Mucosa of rectum (tissue), 2 donors: ENCODE measurements around the gene RNF186.

Experiments used
- H3K27ac ChIP-seq, 2 donors: one replicate each; pipeline ENCODE4 v1.7.0; 2013; ENCODE audit warnings: inconsistent platforms in 2 of 2, low read depth in 2 of 2, low read length in 2 of 2
- H3K27me3 ChIP-seq, 2 donors: one replicate each; pipeline ENCODE4 v1.7.0; 2013; ENCODE audit warnings: low read length in 2 of 2; ENCODE audit not compliant: control insufficient read depth in 2 of 2, insufficient read depth in 2 of 2
- H3K36me3 ChIP-seq, 2 donors: one replicate each; pipeline ENCODE4 v1.7.0; 2013; ENCODE audit warnings: low read length in 2 of 2; ENCODE audit not compliant: control insufficient read depth in 2 of 2, insufficient read depth in 2 of 2
- H3K4me1 ChIP-seq, 2 donors: one replicate each; pipeline ENCODE4 v1.7.0; 2013; ENCODE audit warnings: low read length in 2 of 2, mild to moderate bottlenecking in 1 of 2; ENCODE audit not compliant: control insufficient read depth in 2 of 2, insufficient read depth in 2 of 2
- H3K4me3 ChIP-seq, 2 donors: one replicate each; pipeline ENCODE4 v1.7.0; 2013; ENCODE audit warnings: low read length in 2 of 2
- H3K9ac ChIP-seq, 2 donors: one replicate each; pipeline ENCODE4 v1.7.0; 2013; ENCODE audit warnings: low read length in 2 of 2, low read depth in 1 of 2, mild to moderate bottlenecking in 1 of 2
- H3K9me3 ChIP-seq, 2 donors: one replicate each; pipeline ENCODE4 v1.7.0; 2013; ENCODE audit warnings: low read length in 2 of 2; ENCODE audit not compliant: control insufficient read depth in 2 of 2
- donor health status: healthy.
- donor health status: Normal muscosa, but diverticular disease.

The RNF186 gene

GRCh38 chr1:19813643-19813960 lies 1.5 kb downstream of the RNF186 start:
- Histone ChIP-seq H3K9me3 (no peaks in the 10 kb centered on the region), H3K4me1 (peaks cover 11 to 47% of the 10 kb centered on the region in 2 donors), H3K36me3 (no peaks in the 10 kb centered on the region), H3K9ac (peak overlapping the region; percentile 85 to 92), H3K27ac (peak overlapping the region; percentile 95 to 96), H3K4me3 (peak overlapping the region; percentile 80 to 86), H3K27me3 (no peaks in the 10 kb centered on the region)

- Histone ChIP-seq H3K4me3 (peak overlapping the region; percentile 80 to 86), H3K27ac (peak overlapping the region; percentile 95 to 96), H3K4me1 (peaks cover 11 to 47% of the 10 kb centered on the region in 2 donors), H3K36me3 (no peaks in the 10 kb centered on the region), H3K27me3 (no peaks in the 10 kb centered on the region), H3K9ac (peak overlapping the region; percentile 85 to 92), H3K9me3 (no peaks in the 10 kb centered on the region)
Measured at GRCh38 chr1:19812875-19813642, 2.0 kb downstream of the RNF186 start.

DNA sequence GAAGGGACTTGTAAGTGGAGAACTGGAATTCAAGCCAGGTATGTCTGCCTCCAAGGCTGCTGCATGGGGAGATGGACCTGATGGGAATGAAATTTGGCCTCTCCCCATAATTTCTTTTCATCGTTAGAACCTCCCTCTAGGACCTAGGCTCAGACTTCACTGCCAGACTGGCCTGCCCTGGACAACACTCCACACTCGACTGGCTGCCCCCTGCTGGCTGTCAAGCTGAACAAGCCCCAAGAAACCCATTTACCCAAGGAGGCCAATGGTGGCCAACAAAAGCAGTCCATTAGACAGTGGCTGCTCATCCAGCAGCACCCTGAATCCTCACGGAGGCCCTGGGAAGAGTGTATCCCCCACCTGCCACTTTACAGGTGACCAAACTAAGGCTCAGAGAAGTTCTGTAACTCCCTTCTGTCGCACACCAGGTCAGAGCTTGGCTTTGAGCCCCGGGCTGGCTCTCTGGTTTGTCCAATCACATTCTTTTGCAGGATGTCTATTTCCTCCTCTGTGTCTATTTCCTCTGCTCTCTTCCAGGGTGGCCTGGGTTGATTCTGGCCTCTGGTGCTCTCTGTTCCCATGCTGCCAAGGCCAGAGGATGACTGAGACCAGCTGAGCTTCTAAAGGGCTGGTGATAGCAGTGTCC lies 3.8 kb downstream of the RNF186 start:
- no peaks in the 10 kb centered on the region for H3K27me3 ChIP-seq
- no peaks in the 10 kb centered on the region for H3K36me3 ChIP-seq
- no peak overlapping the region for H3K4me3 ChIP-seq
- H3K9ac ChIP-seq: no peak overlapping the region
- no peaks in the 10 kb centered on the region for H3K9me3 ChIP-seq
- peak overlapping the region in 1 of 2 donors; percentile 95 for H3K27ac ChIP-seq
- H3K4me1 ChIP-seq: peaks cover 9 to 38% of the 10 kb centered on the region in 2 donors

DNA sequence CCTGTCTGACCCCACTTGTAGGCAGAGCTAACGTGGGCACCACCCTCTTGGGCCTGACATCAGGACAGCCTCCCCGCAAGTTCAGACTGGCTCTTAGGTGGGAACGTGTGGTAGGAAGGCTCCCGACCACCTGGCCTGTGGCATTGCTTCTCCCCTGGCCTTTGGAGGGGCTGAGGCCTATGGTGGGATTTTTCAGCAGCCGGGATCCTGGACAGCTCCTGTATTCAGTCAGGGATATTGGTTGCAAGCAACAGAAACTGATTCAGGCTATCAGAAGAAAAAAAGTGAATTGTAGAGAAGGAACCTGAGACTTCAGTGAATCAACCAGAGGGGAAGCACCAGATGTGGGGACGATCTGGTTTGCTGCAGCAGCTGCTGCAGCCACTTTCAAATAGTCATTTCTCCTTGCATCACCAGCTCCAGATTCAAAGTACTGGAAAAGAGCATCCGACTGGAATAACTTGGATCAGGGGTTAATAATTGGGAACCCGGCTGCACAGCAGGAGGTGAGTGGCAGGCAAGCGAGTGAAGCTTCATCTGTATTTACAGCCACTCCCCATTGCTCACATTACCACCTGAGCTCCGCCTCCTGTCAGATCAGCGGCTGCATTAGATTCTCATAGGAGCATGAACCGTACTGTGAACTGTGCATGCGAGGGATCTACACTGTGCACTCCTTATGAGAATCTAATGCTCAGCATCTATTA lies 5.9 kb downstream of the RNF186 start:
- no peak overlapping the region for H3K4me3 ChIP-seq
- no peak overlapping the region for H3K9ac ChIP-seq
- H3K27ac ChIP-seq: no peak overlapping the region

GRCh38 chr1:19808351-19808750 lies 6.7 kb downstream of the RNF186 start:
- H3K4me3 ChIP-seq: no peak overlapping the region
- no peaks in the 10 kb centered on the region for H3K36me3 ChIP-seq
- no peak overlapping the region for H3K27ac ChIP-seq
- H3K9me3 ChIP-seq: no peaks in the 10 kb centered on the region
- H3K9ac ChIP-seq: no peak overlapping the region
- peaks cover 4 to 16% of the 10 kb centered on the region in 2 donors for H3K4me1 ChIP-seq
- no peaks in the 10 kb centered on the region for H3K27me3 ChIP-seq

More for the DNA sequence above, 5.9 kb downstream of the RNF186 start:
- no peaks in the 10 kb centered on the region for H3K36me3 ChIP-seq
- no peaks in the 10 kb centered on the region for H3K9me3 ChIP-seq
- no peaks in the 10 kb centered on the region for H3K27me3 ChIP-seq
- H3K4me1 ChIP-seq: peaks cover 4 to 22% of the 10 kb centered on the region in 2 donors

GRCh38 chr1:19804831-19805251 lies 10.2 kb downstream of the RNF186 start:
- Histone ChIP-seq H3K9ac (no peak overlapping the region), H3K4me3 (no peak overlapping the region)

GRCh38 chr1:19802269-19802668 lies 12.8 kb downstream of the RNF186 start:
- Histone ChIP-seq H3K4me3 (no peak overlapping the region), H3K27ac (no peak overlapping the region), H3K9ac (no peak overlapping the region), H3K36me3 (no peaks in the 10 kb centered on the region), H3K9me3 (no peaks in the 10 kb centered on the region), H3K27me3 (no peaks in the 10 kb centered on the region), H3K4me1 (peaks cover 9 to 17% of the 10 kb centered on the region in 2 donors)

More at GRCh38 chr1:19804831-19805251, 10.2 kb downstream of the RNF186 start:
- Histone ChIP-seq H3K27me3 (no peaks in the 10 kb centered on the region), H3K9me3 (no peaks in the 10 kb centered on the region), H3K27ac (no peak overlapping the region), H3K4me1 (peaks cover 4 to 8% of the 10 kb centered on the region in 2 donors), H3K36me3 (no peaks in the 10 kb centered on the region)

DNA sequence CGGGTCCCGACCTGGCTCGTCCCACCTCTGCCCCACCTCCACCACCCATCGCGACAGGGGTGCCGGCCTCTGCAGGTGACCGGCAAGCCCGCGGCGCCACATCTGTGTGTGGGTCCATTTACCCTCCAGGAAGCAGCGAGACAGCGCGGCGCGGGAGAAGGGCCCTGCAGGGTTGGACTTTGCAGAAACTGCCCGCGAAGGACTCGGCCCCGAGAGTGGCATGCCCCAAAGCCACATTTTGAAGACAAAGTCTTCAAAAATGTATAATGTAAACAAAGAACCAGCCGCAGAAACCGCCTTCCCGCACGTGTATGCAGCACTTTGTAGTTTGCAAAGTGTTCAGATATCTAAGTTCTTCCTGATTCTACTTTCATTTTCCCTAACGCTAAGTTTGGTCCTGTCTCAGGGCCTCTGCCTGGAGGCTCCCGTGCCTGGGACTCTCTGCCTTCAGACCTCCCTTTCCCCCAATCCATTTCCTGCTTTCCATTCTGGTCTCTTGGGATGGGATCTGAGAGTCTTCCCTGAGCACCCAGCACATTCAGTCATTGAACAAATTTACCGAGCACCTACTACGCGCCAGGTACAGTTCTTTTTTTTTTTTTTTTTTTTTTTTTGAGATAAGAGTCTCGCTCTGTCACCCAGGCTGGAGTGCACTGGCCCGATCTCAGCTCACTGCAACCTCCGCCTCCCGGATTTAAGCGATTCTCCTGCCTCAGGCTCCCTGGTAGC lies 14.8 kb downstream of the RNF186 start:
- Histone ChIP-seq H3K27me3 (no peaks in the 10 kb centered on the region), H3K4me3 (peak overlapping the region; percentile 73 to 74), H3K36me3 (no peaks in the 10 kb centered on the region), H3K9me3 (no peaks in the 10 kb centered on the region), H3K9ac (peak overlapping the region; percentile 84 to 92), H3K4me1 (peaks cover 9 to 17% of the 10 kb centered on the region in 2 donors), H3K27ac (peak overlapping the region; percentile 95 to 96)

GRCh38 chr1:19799230-19800075 lies 15.6 kb downstream of the RNF186 start, which contains the start of gene TMCO4:
TMCO4 (minus strand) TSS chr1:19799916; CDS start chr1:19780758, 19,158 bp downstream.
- Histone ChIP-seq H3K27ac (peak within 1 kb of the TSS; percentile 95 to 96), H3K36me3 (no peaks in the 10 kb centered on the region), H3K4me3 (peak within 1 kb of the TSS; percentile 74 to 78), H3K9me3 (no peaks in the 10 kb centered on the region), H3K4me1 (peaks cover 5 to 17% of the 10 kb centered on the region in 2 donors), H3K27me3 (no peaks in the 10 kb centered on the region), H3K9ac (peak within 1 kb of the TSS; percentile 84 to 92)
